HG02623 (cell line): ENCODE data around the gene GYPB.
"Not testable (repeated sequence)": the region's sequence is repeated elsewhere in the genome, so short reads cannot be mapped to it uniquely, and the experiment has no call there.

Experiments
- ATAC-seq: cut with Tn5 transposase; IDR thresholded peaks from one replicate; pipeline ENCODE4 v1.9.1; 2021; ENCODE audit warnings: moderate library complexity; ENCODE audit not compliant: unreplicated experiment

The GYPB gene

DNA sequence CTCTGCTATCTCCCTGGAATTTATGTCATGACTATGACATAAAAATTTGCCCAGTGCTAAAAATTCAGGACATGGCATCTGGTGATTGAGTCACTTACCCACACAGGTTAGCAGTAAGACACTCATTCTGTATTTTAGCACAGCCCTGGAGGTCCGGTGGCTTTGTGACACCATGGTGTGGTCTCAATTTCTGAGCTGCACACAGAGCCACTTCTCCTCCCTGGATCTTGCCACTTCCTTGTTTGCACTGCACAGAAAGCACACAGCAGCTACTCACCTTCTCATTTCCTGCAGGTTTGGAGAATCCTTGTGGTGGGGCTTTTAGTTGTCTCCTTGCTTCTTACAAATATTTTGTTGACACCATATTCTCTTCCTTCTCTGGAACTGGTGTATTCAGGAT is 69.0 kb downstream of the GYPB start:
- not testable (repeated sequence) for ATAC-seq

DNA sequence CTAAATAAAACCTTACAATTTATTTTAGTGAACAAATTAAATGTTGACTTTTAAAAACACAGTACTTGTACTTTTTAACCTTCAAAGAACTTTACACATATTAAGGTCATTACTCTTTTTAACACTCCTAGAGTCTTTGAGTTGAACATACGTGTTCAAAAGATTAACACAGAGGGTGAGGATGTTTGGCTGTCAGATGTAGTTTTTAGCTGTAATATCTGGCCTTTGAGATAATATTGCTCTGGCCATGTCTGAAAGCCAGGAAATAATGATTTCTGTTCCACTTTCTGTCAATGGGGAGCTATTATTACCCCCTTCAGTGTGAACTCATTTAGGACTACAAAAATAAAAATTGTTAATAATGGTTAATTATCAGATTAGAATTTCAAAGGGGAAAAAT is 71.7 kb downstream of the GYPB start:
- ATAC-seq, result not testable (repeated sequence)
